OCI-LY1 (cell line): ENCODE measurements around the gene SLC23A2.

ENCODE experiments used
- EZH2 ChIP-seq: fragments of 200-600 bp; sonication (generic), shearing (Covaris generic); IDR thresholded peaks from 2 replicates; pipeline ENCODE4 v1.8.0; 2017; ENCODE audit warnings: borderline replicate concordance, mixed run types, mild to moderate bottlenecking, antibody characterized with exemption, low read length, moderate library complexity, mixed read lengths
- TF ChIP-seq, protein P1 (sequence below): fragments of 200-600 bp; sonication (generic), shearing (Covaris generic); IDR thresholded peaks from 2 replicates; pipeline ENCODE4 v1.5.1; 2017; ENCODE audit warnings: mild to moderate bottlenecking, antibody characterized with exemption, low read length, moderate library complexity, mixed read lengths

DNA sequence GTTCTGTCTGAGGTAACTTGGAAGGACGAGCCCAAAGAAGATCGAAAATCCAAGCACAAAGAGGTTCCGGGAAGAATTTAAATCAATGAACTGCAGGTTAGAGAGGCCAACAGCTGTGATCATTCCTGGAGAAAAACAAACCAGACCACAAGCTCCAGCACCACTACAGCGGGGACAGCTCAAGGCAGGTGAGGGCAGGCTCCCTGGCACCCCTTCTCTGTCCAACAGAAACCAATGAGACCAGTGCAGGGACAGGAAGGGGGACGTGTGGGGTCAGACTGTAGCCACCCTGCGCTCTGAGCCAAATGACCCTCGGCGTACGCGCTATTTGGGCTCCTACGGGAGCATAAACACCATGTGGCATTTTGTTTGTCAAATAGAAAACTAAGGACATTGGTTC, 139.3 kb downstream of the SLC23A2 start:
- TF ChIP-seq EZH2: no peak
- TF ChIP-seq, protein P1, sequence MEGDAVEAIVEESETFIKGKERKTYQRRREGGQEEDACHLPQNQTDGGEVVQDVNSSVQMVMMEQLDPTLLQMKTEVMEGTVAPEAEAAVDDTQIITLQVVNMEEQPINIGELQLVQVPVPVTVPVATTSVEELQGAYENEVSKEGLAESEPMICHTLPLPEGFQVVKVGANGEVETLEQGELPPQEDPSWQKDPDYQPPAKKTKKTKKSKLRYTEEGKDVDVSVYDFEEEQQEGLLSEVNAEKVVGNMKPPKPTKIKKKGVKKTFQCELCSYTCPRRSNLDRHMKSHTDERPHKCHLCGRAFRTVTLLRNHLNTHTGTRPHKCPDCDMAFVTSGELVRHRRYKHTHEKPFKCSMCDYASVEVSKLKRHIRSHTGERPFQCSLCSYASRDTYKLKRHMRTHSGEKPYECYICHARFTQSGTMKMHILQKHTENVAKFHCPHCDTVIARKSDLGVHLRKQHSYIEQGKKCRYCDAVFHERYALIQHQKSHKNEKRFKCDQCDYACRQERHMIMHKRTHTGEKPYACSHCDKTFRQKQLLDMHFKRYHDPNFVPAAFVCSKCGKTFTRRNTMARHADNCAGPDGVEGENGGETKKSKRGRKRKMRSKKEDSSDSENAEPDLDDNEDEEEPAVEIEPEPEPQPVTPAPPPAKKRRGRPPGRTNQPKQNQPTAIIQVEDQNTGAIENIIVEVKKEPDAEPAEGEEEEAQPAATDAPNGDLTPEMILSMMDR: no peak
